GM12865 (cell line): ENCODE results near the gene PP2D1.
A peak's percentile ranks its signal among the peaks of the same experiment; 100 is the strongest.

ENCODE experiments used
- DNase-seq: peaks from one replicate; pipeline ENCODE4 v3.0.0; 2010; ENCODE audit warnings: low read depth
- H3K4me3 ChIP-seq: 2 replicates; pipeline ENCODE4 v1.5.1; 2011; ENCODE audit warnings: mild to moderate bottlenecking, low read depth, low read length, control low read depth
- TF ChIP-seq, protein P1 (sequence below): IDR thresholded peaks from 2 replicates; pipeline ENCODE4 v1.5.1; 2011; ENCODE audit warnings: low read length, control low read depth, low read depth, inconsistent platforms; ENCODE audit not compliant: insufficient read depth; ENCODE audit errors: missing control alignments

The PP2D1 gene

DNA sequence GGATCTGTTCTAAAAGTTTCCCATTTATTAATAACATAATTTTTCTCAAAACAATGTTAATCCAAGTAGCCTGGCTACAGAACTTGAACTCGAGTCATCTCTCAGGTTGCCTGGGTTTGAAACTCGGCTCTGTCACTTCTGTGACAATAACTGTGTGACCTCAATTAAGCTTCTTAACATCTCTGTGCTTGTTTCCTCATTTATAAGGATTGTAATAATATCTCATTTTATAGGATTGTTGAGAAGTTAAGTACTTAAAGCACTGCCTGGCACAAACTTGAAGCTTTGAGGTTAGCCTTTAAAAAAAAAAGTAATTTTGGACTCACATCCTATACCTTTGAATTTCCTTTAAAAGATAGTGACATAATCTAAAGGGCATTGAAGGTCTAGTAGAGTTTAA, 61.7 kb downstream of the PP2D1 start:
- H3K4me3 ChIP-seq: no peak overlapping the region
- TF ChIP-seq, protein P1, sequence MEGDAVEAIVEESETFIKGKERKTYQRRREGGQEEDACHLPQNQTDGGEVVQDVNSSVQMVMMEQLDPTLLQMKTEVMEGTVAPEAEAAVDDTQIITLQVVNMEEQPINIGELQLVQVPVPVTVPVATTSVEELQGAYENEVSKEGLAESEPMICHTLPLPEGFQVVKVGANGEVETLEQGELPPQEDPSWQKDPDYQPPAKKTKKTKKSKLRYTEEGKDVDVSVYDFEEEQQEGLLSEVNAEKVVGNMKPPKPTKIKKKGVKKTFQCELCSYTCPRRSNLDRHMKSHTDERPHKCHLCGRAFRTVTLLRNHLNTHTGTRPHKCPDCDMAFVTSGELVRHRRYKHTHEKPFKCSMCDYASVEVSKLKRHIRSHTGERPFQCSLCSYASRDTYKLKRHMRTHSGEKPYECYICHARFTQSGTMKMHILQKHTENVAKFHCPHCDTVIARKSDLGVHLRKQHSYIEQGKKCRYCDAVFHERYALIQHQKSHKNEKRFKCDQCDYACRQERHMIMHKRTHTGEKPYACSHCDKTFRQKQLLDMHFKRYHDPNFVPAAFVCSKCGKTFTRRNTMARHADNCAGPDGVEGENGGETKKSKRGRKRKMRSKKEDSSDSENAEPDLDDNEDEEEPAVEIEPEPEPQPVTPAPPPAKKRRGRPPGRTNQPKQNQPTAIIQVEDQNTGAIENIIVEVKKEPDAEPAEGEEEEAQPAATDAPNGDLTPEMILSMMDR: no peak
- DNase-seq: no peak

DNA sequence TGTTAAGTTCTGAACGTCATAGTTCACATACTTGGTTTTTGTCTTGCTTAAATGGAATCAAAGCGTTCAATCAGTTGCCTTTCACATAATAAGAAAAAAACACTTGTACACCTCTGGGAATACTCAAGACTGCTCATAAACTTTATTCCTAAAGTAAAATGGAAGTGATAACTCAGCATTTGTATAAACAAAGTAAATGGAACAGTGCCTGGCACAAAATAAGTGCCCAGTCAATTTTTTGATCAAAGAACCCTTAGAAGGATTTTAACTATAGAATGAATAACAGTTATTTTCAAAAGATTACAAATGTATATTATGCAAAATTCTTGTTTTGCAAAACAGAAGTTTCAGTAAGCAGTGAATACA, 63.9 kb downstream of the PP2D1 start:
- DNase-seq: no peak
- H3K4me3 ChIP-seq: peak overlapping the region; percentile 85
- TF ChIP-seq, protein P1: no peak

DNA sequence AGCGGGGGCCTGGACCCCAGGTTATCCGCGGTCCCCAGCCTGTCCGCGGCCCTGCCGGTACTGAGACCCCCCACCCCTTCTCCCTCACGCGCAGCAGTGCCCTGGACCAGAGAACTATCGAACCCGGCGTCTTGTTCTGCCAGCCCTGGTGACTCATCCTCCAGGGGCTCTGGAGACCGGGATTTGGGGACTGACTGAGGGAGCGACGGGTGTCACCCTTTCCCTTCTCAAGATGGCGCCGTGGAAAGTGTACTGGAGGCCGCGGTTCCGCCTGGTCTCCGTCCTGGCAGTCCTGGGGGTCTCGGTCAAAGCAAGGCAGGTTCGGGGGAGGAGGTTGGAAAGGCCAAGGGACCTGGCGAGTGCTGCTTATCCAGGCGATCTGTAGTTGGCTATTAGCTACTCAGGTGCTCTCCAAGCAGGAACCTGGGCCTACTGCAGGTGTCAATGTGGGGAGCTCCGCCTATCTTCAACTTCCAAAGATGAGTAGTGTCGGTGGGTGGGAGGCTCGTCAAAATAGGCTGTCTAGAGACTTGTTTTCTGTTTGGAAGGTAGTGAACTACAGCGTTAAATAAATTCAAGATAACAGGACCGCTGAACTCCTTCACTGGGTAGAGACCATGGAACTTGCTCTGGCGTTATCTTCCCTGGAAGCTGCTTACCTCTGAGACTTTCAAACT, 64.4 kb downstream of the PP2D1 start:
- DNase-seq: peak; percentile 52
- TF ChIP-seq, protein P1: no peak
- H3K4me3 ChIP-seq: peak overlapping the region; percentile 85

DNA sequence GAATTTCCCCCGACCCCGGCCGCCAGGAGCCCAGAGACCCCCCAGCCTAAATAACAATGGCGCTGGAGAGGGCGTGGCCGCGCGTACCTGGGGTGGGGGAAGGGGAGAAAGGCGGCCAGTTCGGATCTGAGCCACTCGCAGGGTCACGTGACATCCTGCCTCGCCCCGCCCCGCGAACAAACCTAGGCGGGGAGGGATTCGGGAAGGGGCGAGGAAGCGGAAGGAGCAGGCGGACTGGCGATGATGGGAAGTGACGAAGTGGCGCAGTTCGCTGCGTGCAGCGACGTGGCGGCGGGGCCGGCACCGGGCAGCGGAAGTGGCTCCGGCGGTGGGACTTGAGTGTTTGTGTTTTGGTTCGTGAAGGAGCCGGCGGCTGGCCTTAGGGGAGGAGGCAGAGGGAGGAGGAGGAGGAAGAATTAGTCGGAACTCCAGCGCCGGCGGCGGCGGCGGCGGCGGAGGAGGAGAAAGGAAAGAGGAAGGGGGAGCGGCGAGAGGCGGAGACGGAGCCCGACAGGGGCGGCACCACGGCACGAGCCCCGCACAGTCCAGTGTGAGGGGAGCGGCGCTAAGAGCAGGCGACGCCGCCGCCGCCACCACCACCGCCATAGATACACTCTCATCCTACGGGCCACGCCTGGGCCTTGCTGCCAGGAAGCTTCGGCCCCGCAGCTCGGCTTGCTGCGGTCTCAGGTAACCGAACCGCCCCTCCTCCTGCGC, 65.1 kb downstream of the PP2D1 start, which contains the start of gene RAB5A:
Gene RAB5A (plus strand): TSS at position 266 of the 717 bp plus-strand sequence. CDS start 3,802 bp downstream, outside the sequence.
- TF ChIP-seq, protein P1: no peak
- H3K4me3 ChIP-seq: peak within 1 kb of the TSS; percentile 85
- DNase-seq: peak; percentile 99

DNA sequence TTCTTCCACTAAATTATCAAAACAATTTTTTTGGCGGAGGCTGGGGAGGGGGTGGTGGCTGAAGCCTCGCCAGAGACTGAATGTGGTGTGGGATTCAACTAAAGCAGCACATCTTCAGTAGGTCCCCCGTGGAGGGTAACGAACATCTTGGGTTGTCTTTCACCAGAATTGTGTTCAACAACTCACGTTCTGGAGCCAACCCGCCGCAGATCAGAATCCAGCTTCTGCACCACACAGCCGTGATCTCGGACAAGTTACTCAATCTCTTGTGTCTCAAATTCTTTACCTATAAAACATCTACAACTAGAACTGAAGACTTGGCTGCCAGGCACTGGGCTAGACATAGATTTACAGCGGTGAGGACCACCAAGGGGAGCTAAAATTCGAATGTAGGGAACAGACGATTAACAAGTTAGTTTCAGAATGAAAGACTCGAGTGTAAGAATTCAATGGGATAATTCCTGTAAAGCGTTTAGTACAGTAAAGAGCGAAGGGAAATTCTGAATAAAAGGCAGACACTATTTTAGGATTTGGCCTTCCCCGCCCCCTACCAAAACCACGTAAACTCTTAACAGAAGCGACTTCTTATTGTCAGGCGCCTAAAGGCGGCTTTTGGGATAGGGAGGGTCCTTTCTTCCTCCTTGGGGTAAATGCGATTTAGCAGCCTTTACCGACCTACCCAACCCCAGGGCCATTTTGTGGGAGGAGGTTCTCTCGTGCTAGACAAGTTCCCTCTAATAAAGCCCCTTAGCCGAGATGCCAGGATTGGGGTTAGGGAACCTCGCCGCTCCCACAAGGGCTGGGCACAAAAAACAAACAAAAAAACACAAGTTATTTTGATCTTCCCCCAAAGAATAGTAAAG, 65.9 kb downstream of the PP2D1 start:
- peak; percentile 8 for DNase-seq
- H3K4me3 ChIP-seq: peak overlapping the region; percentile 85
- TF ChIP-seq, protein P1: no peak

DNA sequence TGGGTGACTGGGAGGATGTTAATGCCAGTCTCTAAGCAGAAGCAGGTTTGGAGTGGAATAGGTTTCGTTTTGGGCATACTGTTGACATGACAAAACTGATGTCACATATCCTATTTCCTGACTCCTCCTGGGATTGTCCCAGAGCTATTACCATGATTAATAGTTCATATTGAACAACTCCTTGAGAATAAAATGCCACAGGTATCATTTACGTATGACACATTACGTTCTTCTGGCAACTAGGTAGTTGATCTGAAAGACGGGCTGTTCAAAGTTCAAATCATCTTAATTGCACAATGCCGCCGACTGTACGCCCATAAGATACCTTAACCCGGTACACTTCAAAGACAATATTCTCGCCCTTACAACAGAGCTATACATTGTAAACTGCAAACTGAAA, 66.5 kb downstream of the PP2D1 start:
- no peak overlapping the region for H3K4me3 ChIP-seq
- DNase-seq: no peak
- TF ChIP-seq, protein P1: no peak
